ENCODE measurements around the gene MYH11. TPM values are rescaled to one million over a fixed set of nuclear protein-coding genes. Genes with fewer than 3 reads are reported as not detected.

The MYH11 gene
- total and polyA plus RNA-seq, 2 experiments from 2014 or later = 1.6 to 5.9 TPM

DNA sequence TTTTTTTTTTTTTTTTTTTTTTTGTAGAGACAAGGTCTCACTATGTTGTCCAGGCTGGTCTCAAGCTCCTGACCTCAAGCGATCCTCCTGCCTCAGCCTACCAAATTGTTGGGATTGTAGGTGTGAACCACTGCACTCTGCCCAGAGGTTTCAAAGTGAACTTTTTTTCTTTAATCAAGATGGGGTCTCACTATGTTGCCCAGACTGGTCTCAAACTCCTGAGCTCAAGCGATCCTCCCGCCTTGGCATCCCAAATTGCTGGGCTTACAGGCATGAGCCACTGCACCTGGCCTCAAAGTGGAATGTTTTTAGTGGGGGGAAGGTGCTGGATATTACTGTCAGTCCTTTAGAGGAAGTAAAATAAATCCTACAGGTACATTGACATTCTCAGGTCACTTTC, 43.5 kb upstream of the MYH11 start (continued):
- TF ChIP-seq, protein P1, sequence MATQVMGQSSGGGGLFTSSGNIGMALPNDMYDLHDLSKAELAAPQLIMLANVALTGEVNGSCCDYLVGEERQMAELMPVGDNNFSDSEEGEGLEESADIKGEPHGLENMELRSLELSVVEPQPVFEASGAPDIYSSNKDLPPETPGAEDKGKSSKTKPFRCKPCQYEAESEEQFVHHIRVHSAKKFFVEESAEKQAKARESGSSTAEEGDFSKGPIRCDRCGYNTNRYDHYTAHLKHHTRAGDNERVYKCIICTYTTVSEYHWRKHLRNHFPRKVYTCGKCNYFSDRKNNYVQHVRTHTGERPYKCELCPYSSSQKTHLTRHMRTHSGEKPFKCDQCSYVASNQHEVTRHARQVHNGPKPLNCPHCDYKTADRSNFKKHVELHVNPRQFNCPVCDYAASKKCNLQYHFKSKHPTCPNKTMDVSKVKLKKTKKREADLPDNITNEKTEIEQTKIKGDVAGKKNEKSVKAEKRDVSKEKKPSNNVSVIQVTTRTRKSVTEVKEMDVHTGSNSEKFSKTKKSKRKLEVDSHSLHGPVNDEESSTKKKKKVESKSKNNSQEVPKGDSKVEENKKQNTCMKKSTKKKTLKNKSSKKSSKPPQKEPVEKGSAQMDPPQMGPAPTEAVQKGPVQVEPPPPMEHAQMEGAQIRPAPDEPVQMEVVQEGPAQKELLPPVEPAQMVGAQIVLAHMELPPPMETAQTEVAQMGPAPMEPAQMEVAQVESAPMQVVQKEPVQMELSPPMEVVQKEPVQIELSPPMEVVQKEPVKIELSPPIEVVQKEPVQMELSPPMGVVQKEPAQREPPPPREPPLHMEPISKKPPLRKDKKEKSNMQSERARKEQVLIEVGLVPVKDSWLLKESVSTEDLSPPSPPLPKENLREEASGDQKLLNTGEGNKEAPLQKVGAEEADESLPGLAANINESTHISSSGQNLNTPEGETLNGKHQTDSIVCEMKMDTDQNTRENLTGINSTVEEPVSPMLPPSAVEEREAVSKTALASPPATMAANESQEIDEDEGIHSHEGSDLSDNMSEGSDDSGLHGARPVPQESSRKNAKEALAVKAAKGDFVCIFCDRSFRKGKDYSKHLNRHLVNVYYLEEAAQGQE (IDR thresholded peaks at IDR 0.05; ENCODE audit: unreplicated experiment) = no peak

DNA sequence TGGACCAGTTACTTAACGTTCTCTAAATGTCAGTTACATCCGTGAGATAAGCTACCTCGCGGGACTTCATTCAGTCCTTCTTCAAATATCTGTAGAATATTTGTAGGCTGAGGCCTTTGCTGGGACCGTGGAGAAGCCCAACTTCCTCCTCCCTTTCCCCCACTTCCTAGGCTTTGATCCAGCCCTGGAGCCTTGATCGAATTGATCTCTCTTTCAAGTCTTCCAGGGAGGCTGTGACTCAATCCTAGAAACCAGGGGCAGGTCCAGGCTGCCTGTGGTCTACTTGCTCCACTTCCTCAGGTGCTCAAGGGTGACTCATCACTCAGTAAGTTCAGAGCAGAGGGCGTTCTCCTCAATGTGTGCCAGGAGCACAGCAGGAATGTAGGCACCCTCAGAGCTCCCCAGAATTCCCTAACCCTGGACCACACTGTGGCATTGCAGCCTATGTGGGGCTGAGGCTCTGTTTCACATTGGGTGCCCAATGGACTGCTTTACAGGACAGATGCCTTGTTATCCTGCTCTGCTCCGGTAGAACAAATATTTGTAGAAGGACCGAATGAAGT, 42.8 kb upstream of the MYH11 start:
- Histone ChIP-seq H3K27ac (ENCODE audit: low read depth) (no peak overlapping the region), H3K4me3 (no peak overlapping the region), H3F3A (replicated peaks; ENCODE audit: low read depth) (no peaks in the 10 kb centered on the region), H2AFZ (0 out of 2 replicates have a peak overlapping the region, but pooled peaks have one; percentile 59), H3K4me2 (no peak overlapping the region), H4K20me1 (replicated peaks; ENCODE audit: insufficient read depth) (no peaks in the 10 kb centered on the region), H3K27me3 (ENCODE audit: insufficient read depth) (no peaks in the 10 kb centered on the region), H3K4me1 (ENCODE audit: insufficient read depth) (no peaks in the 10 kb centered on the region), H3K79me2 (replicated peaks; ENCODE audit: insufficient read depth) (no peaks in the 10 kb centered on the region), H3K9me2 (ENCODE audit: insufficient read depth) (no peaks in the 10 kb centered on the region), H3K36me3 (ENCODE audit: insufficient read depth) (no peaks in the 10 kb centered on the region)
- peaks cover 5% of the 10 kb centered on the region for H3K27me3 Mint-ChIP-seq (ENCODE audit: insufficient read depth, low read depth, poor library complexity)
- TF ChIP-seq, protein P2, sequence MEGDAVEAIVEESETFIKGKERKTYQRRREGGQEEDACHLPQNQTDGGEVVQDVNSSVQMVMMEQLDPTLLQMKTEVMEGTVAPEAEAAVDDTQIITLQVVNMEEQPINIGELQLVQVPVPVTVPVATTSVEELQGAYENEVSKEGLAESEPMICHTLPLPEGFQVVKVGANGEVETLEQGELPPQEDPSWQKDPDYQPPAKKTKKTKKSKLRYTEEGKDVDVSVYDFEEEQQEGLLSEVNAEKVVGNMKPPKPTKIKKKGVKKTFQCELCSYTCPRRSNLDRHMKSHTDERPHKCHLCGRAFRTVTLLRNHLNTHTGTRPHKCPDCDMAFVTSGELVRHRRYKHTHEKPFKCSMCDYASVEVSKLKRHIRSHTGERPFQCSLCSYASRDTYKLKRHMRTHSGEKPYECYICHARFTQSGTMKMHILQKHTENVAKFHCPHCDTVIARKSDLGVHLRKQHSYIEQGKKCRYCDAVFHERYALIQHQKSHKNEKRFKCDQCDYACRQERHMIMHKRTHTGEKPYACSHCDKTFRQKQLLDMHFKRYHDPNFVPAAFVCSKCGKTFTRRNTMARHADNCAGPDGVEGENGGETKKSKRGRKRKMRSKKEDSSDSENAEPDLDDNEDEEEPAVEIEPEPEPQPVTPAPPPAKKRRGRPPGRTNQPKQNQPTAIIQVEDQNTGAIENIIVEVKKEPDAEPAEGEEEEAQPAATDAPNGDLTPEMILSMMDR (conservative IDR thresholded peaks at IDR 0.05; ENCODE audit: low read depth in 2 of 2) = no peak
- no peak for TF ChIP-seq EZH2 (IDR thresholded peaks at IDR 0.05; ENCODE audit: low read depth, unreplicated experiment)
- TF ChIP-seq NANOG (IDR thresholded peaks at IDR 0.05; ENCODE audit: borderline replicate concordance) = no peak
- TF ChIP-seq EZH2phosphoT487 (IDR thresholded peaks at IDR 0.05; ENCODE audit: unreplicated experiment) = no peak
- no peak for TF ChIP-seq ZNF114 (CRISPR knock-in tag; IDR thresholded peaks at IDR 0.05)
- TF ChIP-seq, protein P3, sequence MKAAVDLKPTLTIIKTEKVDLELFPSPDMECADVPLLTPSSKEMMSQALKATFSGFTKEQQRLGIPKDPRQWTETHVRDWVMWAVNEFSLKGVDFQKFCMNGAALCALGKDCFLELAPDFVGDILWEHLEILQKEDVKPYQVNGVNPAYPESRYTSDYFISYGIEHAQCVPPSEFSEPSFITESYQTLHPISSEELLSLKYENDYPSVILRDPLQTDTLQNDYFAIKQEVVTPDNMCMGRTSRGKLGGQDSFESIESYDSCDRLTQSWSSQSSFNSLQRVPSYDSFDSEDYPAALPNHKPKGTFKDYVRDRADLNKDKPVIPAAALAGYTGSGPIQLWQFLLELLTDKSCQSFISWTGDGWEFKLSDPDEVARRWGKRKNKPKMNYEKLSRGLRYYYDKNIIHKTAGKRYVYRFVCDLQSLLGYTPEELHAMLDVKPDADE (IDR thresholded peaks at IDR 0.05) = no peak
- no peak for TF ChIP-seq CREB1 (CRISPR knock-in tag; IDR thresholded peaks at IDR 0.05; ENCODE audit: low read depth)
- TF ChIP-seq POLR2AphosphoS5 (IDR thresholded peaks at IDR 0.05; ENCODE audit: low read depth) = no peak
- no peak overlapping the region for H3K4me3 Mint-ChIP-seq
- no peak overlapping the region for H3K27ac Mint-ChIP-seq
- peaks cover 3% of the 10 kb centered on the region; the same call in 1 of the 3 replicates for H3K4me1 Mint-ChIP-seq
- peaks cover 2% of the 10 kb centered on the region; the same call in 2 of the 3 replicates for H3K9me3 Mint-ChIP-seq
- ATAC-seq (0 out of 3 replicates have a peak, but pooled peaks have one; percentile 25), DNase-seq (ENCODE audit: low spot score) (no peak)
- 0 out of 3 replicates have a peak, but pooled peaks cover 2% of the 10 kb centered on the region for H3K36me3 Mint-ChIP-seq (ENCODE audit: low read depth)
